GM19397 (cell line): Measurements from ENCODE around the gene PPP2CA.
A peak's percentile ranks its signal among the peaks of the same experiment; 100 is the strongest.

ENCODE experiments used
- ATAC-seq: cut with Tn5 transposase; IDR thresholded peaks from one replicate; pipeline ENCODE4 v1.9.1; 2021; ENCODE audit warnings: mild to moderate bottlenecking, moderate library complexity; ENCODE audit not compliant: unreplicated experiment

Gene PPP2CA

DNA sequence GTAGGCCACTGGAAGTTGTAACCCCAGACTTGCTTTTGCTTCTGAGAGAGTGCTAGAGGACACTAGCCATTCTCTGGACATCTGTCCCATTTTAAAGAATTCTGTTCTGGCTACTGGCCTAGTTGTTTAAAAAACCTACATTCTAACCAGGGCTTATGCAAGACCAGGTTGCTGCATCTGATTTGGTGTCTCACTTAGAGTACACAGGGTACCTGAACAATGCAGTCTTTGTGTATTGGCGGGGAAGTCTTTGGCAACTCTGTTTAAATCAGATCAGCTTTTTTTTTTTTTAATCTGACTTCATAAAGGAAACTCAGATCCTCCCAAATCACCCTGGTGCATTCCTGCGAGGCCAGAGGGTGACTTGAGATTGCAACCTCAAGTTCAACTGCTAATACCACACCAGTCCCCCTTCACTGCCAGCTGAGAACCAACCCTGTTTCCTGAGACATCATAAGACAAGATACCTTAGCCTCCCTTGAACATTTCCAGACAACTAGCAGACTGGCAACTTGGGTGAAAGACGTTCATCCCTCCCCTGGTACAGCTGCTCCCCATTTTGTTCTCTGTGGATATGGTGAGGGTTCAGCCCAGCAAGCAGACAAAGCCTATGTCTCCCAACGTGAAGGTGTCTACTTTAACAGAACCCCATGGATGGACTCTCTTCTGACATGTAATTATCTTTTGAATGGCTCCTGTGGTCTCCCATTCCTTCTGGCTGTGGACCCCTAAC, 76.1 kb downstream of the PPP2CA start:
- no peak for ATAC-seq

GRCh38 chr5:134148986-134149539, 76.8 kb downstream of the PPP2CA start:
- ATAC-seq, result no peak

DNA sequence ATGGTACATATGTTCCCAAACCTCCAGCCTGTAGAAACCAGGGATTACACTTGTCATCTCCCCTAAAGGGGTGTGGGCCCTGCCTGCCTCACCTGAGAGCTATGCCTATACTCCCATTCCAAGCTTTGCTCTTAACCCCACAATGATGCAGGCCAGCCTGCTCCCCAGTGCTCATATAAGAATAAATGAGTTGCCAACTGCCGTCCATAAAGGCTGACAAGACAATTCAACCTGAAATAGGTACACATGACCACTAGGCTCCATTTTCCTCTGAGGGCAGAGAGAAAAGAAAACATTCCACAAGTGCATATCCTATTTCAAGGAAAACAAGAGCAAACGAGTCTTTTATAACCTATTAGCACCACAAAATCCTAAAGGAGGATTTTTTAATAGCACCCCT, 77.6 kb downstream of the PPP2CA start:
- ATAC-seq, result no peak

GRCh38 chr5:134146651-134147518, 79.0 kb downstream of the PPP2CA start:
- no peak for ATAC-seq

DNA sequence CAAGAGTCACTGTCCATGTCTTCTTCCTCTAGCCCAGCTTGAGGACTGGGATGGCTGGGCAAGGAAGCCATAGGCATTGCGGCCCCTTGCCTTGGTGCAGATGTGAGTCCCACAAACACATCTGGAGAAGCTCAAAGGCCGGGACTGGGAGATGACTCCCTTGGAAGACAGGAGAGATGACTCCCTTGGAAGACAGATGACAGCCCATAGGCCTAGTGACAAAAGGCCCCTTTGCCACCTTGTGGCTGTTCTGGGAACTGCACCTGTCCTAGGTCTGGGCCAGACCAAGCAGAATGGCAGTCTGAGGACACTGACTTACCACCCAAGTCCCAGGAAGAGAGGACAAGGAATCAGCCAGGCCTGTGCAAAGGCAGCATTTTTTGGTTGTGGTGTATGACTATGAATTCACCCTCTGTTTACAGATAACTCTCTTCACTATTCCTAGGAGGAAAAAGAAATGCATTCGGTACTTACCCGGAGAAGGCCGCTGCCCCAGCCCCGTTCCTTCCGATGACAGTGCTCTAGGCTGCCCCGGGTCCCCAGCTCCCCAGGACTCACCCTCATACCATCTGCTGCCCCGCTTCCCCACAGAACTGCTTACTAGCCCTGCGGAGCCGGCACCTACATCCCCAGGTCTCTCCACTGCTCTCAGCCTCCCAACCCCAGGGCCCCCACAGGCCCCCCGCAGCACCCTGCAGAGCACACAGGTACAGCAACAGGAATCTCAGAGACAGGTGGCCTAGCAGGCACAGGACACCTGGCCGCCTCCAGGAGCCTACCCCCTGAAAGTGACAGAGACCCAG, 79.9 kb downstream of the PPP2CA start:
- ATAC-seq, result peak; percentile 49

- ATAC-seq, result no peak
Observed at GRCh38 chr5:134145041-134145757, 80.7 kb downstream of the PPP2CA start.
